Measurements from ENCODE around the gene FXYD4. TPM values are rescaled to one million over a fixed set of nuclear protein-coding genes. Genes with fewer than 3 reads are reported as not detected.

FXYD4 gene
- total RNA-seq, 2 experiments from 2014 or later = not detected

GRCh38 chr10:43410345-43410744 is 38.9 kb downstream of the FXYD4 start:
- TF ChIP-seq, protein P1, sequence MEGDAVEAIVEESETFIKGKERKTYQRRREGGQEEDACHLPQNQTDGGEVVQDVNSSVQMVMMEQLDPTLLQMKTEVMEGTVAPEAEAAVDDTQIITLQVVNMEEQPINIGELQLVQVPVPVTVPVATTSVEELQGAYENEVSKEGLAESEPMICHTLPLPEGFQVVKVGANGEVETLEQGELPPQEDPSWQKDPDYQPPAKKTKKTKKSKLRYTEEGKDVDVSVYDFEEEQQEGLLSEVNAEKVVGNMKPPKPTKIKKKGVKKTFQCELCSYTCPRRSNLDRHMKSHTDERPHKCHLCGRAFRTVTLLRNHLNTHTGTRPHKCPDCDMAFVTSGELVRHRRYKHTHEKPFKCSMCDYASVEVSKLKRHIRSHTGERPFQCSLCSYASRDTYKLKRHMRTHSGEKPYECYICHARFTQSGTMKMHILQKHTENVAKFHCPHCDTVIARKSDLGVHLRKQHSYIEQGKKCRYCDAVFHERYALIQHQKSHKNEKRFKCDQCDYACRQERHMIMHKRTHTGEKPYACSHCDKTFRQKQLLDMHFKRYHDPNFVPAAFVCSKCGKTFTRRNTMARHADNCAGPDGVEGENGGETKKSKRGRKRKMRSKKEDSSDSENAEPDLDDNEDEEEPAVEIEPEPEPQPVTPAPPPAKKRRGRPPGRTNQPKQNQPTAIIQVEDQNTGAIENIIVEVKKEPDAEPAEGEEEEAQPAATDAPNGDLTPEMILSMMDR (IDR thresholded peaks at IDR 0.05) = no peak
- CTCF ChIA-PET = interaction anchor here (1.0 to 1.9 kb wide), 3 partner anchors 10 to 155 kb away, joined by 3 to 5 read pairs (median 3); no protein-coding TSS in a partner anchor

GRCh38 chr10:43411536-43411935 is 40.1 kb downstream of the FXYD4 start:
- no peak for DNase-seq
- Mint-ChIP-seq H3K27ac (no peak overlapping the region), H3K4me3 (no peak overlapping the region), H3K9me3 (no peaks in the 10 kb centered on the region), H3K36me3 (ENCODE audit: low read depth) (peaks cover 16% of the 10 kb centered on the region), H3K27me3 (no peaks in the 10 kb centered on the region), H3K4me1 (ENCODE audit: low read depth) (peaks cover 8% of the 10 kb centered on the region)
- ATAC-seq = no peak
- ChIA-PET CTCF (no interaction called here), POLR2A (interaction anchor here (2.0 to 9.4 kb wide), 4 partner anchors 8 to 38 kb away, joined by 4 to 332 read pairs (median 60); partner anchors contain the start of gene ZNF487)
- TF ChIP-seq, protein P1 (IDR thresholded peaks at IDR 0.05) = no peak
- intact Hi-C loops (cut with micrococcal nuclease) = no loop called here

More at GRCh38 chr10:43410345-43410744, 38.9 kb downstream of the FXYD4 start:
- peak overlapping the region; percentile 99 for H3K4me3 Mint-ChIP-seq
- intact Hi-C loops (cut with micrococcal nuclease) = no loop called here
- peaks cover 28% of the 10 kb centered on the region for H3K36me3 Mint-ChIP-seq (ENCODE audit: low read depth)
- peak overlapping the region; percentile 100 for H3K27ac Mint-ChIP-seq
- H3K27me3 Mint-ChIP-seq = no peaks in the 10 kb centered on the region
- POLR2A ChIA-PET = interaction anchor here (0.7 to 9.4 kb wide), 7 partner anchors 9 to 39 kb away, joined by 3 to 332 read pairs (median 4); partner anchors contain the start of gene ZNF487
- no peaks in the 10 kb centered on the region for H3K9me3 Mint-ChIP-seq
- ATAC-seq = no peak
- H3K4me1 Mint-ChIP-seq (ENCODE audit: low read depth) = peaks cover 8% of the 10 kb centered on the region
- no peak for DNase-seq

GRCh38 chr10:43415544-43415943 is 44.1 kb downstream of the FXYD4 start:
- ChIA-PET CTCF (no interaction called here), POLR2A (interaction anchor here (1.0 to 1.8 kb wide), 2 partner anchors 12 to 20 kb away, joined by 3 to 7 read pairs; no protein-coding TSS in a partner anchor)
- H3K27ac Mint-ChIP-seq = no peak overlapping the region
- ATAC-seq = no peak
- peak; percentile 24 for DNase-seq
- H3K9me3 Mint-ChIP-seq = no peaks in the 10 kb centered on the region
- TF ChIP-seq, protein P1 (IDR thresholded peaks at IDR 0.05) = no peak
- intact Hi-C loops (cut with micrococcal nuclease) = no loop called here
- H3K36me3 Mint-ChIP-seq (ENCODE audit: low read depth) = peaks cover 5% of the 10 kb centered on the region
- no peak overlapping the region for H3K4me3 Mint-ChIP-seq
- no peaks in the 10 kb centered on the region for H3K27me3 Mint-ChIP-seq
- peaks cover 25% of the 10 kb centered on the region for H3K4me1 Mint-ChIP-seq (ENCODE audit: low read depth)

- intact Hi-C loops (cut with micrococcal nuclease) = no loop called here
- TF ChIP-seq, protein P1 (IDR thresholded peaks at IDR 0.05) = no peak
- DNase-seq = peak; percentile 80
- Mint-ChIP-seq H3K27me3 (no peaks in the 10 kb centered on the region), H3K4me3 (peak overlapping the region; percentile 45), H3K27ac (peak overlapping the region; percentile 96), H3K9me3 (no peaks in the 10 kb centered on the region), H3K36me3 (ENCODE audit: low read depth) (peaks cover 5% of the 10 kb centered on the region), H3K4me1 (ENCODE audit: low read depth) (peaks cover 31% of the 10 kb centered on the region)
- ChIA-PET POLR2A (interaction anchor here (0.6 to 5.7 kb wide), 6 partner anchors 9 to 278 kb away, joined by 3 to 111 read pairs (median 4); partner anchors contain the start of gene HNRNPF), CTCF (no interaction called here)
- peak; percentile 57 for ATAC-seq
Measured at GRCh38 chr10:43417950-43418768, 46.7 kb downstream of the FXYD4 start.

DNA sequence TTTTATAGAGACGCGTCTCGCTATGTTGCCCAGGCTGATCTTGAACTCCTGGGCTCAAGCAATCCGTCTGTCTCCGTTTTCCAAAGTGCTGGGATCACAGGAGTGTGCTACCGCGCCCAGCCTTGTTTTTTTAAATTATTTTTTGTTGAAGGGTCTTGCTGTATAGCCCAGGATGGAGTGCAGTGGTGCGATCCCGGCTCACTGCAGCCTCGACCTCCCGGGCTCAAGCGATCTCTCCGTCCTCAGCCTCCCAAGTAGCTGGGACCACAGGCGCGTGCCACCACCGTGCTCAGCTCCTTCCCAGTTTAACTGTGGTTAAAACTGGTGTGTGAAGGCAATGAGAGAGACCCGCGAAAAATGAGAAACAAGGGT is 48.5 kb downstream of the FXYD4 start:
- intact Hi-C loops (cut with micrococcal nuclease) = loop anchor here (2.0 kb wide), 1 partner anchor 13 kb away; no protein-coding TSS in a partner anchor
- ATAC-seq (no peak), DNase-seq (no peak)
- TF ChIP-seq, protein P1 (IDR thresholded peaks at IDR 0.05) = no peak
- Mint-ChIP-seq H3K9me3 (no peaks in the 10 kb centered on the region), H3K36me3 (ENCODE audit: low read depth) (peaks cover 5% of the 10 kb centered on the region), H3K4me1 (ENCODE audit: low read depth) (peaks cover 31% of the 10 kb centered on the region), H3K4me3 (peak overlapping the region; percentile 77), H3K27me3 (no peaks in the 10 kb centered on the region), H3K27ac (peak overlapping the region; percentile 96)
- CTCF ChIA-PET = interaction anchor here (1.2 kb wide), 1 partner anchor 10 kb away, joined by 5 read pairs; no protein-coding TSS in a partner anchor
- POLR2A ChIA-PET = interaction anchor here (1.0 to 5.7 kb wide), 13 partner anchors 9 to 281 kb away, joined by 3 to 111 read pairs (median 3); partner anchors contain the start of genes CSGALNACT2, HNRNPF and ZNF487
